GM18870 (cell line): Measurements from ENCODE around the gene NGFR.

ENCODE experiments used
- ATAC-seq: cut with Tn5 transposase; IDR thresholded peaks from one replicate; pipeline ENCODE4 v1.9.1; 2021; ENCODE audit warnings: moderate library complexity; ENCODE audit not compliant: unreplicated experiment

NGFR gene

DNA sequence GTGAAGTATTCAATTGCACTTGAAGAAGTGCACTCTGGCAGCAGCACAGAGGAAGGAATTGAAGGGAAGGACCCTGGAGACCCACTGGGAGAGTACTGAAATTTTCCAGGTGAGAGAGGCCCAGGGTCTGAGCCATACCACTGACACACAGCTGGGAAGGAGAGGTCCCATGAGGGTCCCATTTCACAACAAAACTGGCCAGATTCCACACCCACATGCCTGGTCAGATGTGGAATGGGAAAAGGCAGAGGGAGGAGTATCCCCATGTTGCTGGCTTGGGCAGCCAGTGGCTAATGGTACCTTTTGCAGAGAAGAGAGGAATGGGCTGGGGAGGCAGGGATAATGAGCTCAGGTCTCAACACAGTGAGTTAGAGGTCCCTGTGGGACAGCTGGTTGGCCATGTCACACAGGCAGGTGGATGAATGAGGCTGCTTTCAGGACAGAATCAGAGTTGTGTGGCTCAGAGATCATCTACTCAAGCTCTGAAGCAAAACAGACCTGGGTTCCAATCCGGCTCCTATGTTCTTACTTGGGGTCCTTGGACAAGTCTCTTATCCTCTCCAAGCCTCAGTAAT is 26.2 kb upstream of the NGFR start:
- ATAC-seq, result no peak

- ATAC-seq, result no peak
These were observed 25.0 kb upstream of the NGFR start for GRCh38 chr17:49469831-49470810.

GRCh38 chr17:49471089-49471683 is 23.9 kb upstream of the NGFR start:
- no peak for ATAC-seq

GRCh38 chr17:49471769-49472168 is 23.3 kb upstream of the NGFR start:
- no peak for ATAC-seq

- ATAC-seq, result no peak
These were observed 22.6 kb upstream of the NGFR start for GRCh38 chr17:49472527-49472926.

DNA sequence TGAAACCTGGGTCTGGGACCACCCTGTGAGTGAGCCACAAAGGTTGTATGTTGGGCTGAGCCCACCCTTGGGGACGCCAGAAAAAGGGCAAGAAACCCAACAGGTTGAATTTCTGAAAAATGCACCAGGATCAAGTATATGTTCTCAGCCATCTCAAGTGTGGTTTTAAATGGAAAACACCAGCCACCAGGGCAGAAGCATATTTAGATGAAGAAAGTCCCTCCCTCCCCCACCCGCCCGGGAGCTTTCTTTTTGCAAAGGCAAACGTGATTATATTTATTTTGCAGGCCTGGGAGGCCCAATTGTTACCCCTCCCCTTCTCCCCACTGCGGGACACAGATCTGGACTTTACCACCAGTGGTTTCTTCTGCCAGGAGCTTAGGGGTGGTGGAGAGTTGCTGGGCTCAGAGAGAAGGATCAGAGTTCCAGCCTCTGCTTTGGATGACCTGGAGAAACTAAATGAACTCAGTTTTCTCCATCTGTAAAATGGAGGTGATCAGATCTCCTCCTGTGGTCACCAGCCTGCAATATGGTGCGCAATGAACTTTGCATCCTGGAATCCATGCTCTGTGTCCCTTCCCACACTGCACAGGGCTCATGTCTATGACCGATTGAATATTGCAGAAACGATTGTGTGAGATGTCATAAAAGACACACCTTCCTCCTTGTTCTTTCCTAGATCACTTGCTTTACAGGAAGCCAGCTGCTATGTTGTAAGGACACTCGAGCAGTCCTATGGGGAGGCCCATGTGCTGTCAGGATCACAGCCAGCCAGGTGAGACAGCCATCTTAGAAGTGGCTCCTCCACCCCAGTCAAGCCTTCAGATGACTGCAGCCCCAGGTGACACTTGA is 21.0 kb upstream of the NGFR start:
- no peak for ATAC-seq

DNA sequence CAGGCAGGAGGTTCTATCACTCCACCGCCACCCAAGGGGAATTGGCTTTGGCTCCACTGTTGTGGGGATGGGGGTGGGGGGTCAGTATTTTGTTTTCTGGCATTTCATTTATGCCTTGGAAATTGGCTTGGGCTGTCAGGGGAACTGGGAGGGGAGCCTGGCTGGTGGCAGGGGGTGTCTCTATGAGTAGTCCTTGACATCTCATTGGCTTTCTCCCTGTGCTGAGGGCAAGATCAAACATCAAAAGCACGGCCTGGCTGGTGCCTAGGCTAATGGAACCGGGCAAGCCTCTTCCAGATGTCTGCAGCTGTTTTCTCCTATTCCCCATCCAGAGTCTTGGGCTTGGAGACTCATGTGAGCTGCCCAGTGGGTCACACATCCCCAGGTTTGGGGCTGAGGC is 17.4 kb upstream of the NGFR start:
- ATAC-seq, result no peak

DNA sequence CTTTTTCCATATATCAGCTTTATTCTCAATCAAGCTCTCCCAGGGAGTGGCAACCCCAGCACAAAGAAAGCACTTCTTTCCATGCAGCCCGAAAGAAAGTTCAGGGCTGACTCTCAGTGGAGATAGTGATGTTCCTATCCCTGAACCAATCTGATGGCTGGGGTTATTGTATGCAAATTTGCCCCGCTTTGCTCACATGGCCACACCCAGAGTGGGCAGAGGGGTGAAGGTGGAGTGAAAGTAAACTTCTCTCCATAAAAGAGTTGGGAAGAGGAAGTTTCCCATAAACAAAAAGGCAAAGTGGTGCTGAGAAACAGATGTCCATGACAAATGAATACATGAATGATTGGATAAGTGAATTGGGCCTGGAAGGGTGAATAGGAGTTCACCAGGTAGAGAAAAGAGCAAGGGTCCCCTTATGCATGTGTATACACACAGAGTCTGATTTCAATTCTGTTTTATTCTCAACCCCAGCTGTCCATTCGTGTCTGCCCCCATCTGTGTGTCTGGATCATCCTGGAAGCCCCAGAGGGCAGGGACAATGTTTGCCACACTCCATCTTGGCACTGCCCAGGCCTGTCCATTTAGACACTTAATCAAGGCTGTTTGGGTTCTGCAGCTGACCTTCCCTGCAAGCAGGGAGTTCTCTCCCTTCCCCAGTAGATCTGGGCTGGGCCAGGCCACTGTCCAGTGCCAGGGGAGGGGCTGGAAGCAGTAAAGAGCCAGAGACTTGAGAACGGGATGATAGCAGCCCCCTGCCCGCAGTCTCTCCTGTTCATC is 14.1 kb upstream of the NGFR start:
- no peak for ATAC-seq

GRCh38 chr17:49482144-49482817 is 12.8 kb upstream of the NGFR start:
- ATAC-seq, result no peak

GRCh38 chr17:49483599-49484509 is 11.2 kb upstream of the NGFR start:
- no peak for ATAC-seq

DNA sequence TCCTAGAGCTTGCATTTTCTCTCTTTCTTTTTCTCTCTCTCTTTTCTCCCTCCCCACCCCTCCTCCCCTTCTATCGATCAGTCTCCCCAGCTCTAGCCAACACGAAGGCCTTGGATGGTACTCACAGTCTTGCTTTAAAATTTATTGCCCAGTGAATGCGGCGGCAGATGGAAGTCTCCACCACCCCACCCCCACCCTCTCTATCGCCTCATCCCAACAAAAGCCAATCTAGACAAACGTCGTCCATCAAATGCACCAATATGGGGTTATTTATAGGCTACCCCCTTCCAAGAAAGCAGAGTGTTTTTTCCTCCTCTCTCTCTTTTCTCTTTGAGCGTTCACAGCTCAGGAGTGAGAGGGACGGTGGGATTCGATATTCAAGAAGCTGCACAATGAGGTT is 10.5 kb upstream of the NGFR start:
- no peak for ATAC-seq

- ATAC-seq, result no peak
These were observed 9.0 kb upstream of the NGFR start for GRCh38 chr17:49486012-49486641.

- no peak for ATAC-seq
These were observed 7.9 kb upstream of the NGFR start for GRCh38 chr17:49487183-49487582.

GRCh38 chr17:49488612-49489011 is 6.5 kb upstream of the NGFR start:
- no peak for ATAC-seq

DNA sequence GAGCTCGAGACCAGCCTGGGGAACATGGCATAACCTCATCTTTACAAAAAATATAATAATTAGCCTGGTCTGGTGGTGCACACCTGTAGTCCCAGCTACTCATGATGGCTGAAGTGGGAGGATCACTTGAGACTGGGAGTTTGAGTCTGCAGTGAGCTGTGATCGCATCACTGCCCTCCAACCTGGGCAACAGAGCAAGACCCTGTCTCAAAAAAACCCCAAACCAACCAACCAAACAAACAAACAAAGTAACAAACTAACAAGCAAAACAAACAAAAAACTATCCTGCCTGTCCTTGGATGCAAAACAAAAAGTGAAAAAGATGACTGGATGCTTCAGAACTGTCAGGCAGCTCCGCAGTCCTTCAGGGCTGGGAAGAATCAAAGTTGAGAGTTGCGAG is 5.7 kb upstream of the NGFR start:
- ATAC-seq, result no peak

GRCh38 chr17:49490276-49490675 is 4.8 kb upstream of the NGFR start:
- no peak for ATAC-seq

DNA sequence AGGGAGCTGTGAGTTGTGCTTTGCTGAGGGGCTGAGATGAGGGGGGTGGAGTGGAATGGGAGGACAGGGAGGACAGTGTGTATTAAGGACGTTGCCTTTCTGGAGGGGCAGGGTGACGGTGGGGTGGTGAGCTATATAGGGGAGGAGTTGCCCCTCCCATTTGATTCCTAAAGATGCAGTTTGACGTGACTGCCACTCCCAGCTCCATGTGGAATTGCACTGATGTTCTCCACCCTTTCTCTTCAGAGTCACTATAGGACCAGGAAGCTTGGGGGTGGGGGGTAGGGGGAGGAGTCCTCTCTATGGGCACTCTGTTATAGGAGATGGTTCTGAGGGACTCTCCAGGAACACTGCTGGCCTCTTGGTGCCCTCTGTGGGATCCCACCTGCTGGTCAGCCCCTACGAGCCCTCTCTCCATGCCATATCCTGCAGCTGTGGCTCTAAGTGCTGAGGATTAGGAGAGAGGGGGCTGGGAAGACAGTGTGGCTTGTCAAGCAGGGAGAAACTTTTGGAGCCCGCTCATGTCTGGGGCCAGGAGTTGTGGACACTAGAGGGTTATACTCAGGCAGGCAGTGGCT is 3.8 kb upstream of the NGFR start:
- ATAC-seq, result no peak

GRCh38 chr17:49494399-49494985 is 601 bp upstream of the NGFR start:
- no peak for ATAC-seq
